GM19467 (cell line): ENCODE data around the gene SUMF2.
A peak's percentile ranks its signal among the peaks of the same experiment; 100 is the strongest.
"Not testable (repeated sequence)": the region's sequence is repeated elsewhere in the genome, so short reads cannot be mapped to it uniquely, and the experiment has no call there.

Source experiments
- ATAC-seq: cut with Tn5 transposase; IDR thresholded peaks from one replicate; pipeline ENCODE4 v1.9.1; 2021; ENCODE audit warnings: mild to moderate bottlenecking, moderate library complexity; ENCODE audit not compliant: unreplicated experiment

SUMF2 gene

DNA sequence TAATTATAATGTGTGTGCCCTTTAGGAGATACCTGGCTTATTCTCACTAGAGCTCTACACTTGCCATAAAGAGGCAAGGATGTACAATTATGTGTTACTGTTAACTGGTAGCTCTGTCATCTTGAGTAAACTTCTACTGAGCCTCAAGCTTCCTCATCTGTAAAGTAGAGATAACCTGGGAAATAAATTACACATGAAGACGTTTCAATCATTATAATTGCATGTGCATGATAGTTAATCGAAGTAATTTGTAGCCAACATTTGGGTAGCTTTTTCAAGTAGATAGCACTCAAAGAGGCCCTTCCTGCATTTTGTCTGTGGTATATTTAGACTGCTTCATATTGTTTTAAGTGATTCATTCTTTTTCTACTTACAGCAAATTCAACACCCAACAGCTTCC lies 10.1 kb upstream of the SUMF2 start:
- no peak for ATAC-seq

DNA sequence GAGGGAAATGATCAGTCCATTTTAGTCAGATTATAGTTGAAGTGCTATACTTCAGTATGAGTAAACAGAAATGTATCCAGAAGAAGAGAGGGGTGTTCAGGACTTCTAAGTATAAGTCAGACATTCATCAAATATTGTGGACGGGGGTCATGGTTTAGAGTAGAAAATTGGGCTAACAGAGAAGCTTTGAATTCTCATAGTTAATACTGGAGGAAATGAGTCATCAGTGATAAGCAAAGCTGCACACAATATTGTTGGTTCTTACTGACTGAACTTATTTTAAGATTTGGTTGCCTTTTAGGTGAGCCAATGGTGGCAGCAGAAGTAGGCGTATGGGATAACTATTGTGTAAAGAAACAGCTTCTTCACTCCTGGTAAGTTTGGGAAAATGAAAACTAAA lies 1.7 kb upstream of the SUMF2 start:
- ATAC-seq = no peak

DNA sequence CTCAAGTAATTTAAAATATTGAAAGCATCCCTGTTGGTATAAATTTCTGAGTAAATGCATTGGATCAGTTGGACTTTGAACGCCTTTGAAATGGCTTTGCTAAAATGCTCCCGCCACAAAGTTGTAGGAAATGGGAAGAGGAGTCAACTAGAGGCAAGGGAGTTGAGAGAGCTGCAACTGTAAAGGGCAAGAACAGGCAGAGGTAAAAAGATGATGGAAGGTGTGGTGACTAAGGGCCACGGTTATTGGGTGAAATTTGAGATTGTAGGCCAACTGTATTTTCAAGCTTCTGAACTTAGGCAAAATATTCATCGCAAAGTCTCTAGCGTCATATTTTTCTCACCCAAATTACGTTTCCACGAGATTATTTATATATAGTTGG lies 595 bp upstream of the SUMF2 start:
- no peak for ATAC-seq

DNA sequence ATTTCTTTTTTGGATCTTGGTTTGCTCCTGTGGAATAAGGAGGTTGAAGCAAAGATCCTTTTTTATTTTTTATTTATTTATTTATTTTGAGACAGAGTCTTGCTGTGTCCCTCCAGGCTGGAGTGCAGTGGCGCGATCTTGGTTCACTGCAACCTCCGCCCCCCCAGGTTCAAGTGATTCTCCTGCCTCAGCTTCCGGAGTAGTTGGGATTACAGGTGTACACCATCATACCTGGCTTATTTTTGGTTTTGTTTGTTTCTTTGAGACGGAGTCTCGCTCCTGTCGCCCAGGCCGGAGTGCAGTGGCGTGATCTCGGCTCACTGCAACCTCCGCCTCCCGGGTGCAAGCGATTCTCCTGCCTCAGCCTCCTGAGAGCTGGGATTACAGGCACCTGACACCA lies 2.3 kb downstream of the SUMF2 start:
- ATAC-seq = not testable (repeated sequence)

DNA sequence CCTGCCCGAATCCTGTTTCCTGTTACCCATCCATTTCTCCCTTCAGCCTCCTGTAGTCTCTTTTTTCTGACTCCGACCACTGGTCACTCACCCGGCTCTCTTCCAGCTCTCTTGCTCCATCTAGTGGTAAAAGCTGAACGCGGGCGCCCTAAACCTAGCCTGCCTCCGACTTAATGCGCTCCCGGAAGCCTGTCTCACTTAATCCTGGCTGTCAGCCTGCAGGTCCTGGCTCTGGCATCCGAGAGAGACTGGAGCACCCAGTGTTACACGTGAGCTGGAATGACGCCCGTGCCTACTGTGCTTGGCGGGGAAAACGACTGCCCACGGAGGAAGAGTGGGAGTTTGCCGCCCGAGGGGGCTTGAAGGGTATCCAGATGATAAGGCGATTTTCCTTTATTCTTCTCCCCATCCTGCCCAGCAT lies 10.3 kb downstream of the SUMF2 start:
- ATAC-seq = peak; percentile 88

DNA sequence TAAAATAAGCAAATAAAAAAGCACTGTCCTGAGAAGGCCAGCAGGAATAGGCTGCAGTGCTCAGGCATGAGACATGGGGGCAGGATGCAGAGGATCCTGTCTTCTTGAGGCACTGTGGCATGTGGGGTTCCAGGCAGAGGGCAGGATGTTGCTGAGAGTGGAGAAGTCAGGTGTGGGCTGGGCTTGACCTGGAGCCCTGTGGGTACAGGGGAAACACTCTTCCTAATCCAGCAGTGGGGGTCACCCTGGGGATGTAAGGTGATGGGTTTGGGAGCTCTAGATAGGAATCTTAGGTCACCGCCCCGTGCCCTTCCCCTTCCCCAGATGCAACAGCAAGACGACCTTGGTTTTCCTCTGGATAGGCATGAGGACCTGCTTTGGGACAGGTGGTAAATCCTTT lies 13.6 kb downstream of the SUMF2 start:
- no peak for ATAC-seq

DNA sequence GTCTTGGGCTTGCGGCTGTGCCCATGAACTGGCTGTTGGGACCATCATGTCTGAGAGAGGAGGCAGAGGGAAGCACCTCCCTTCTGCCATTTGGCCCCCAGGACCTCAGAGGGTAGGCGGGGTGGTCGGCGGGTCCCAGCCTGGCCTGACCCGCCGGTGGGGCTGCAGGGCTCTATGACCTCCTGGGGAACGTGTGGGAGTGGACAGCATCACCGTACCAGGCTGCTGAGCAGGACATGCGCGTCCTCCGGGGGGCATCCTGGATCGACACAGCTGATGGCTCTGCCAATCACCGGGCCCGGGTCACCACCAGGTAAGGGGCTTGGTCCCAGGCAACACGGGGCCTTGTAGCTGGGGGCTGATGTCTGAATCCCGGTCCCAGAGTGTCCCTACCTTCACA lies 14.1 kb downstream of the SUMF2 start:
- no peak for ATAC-seq

DNA sequence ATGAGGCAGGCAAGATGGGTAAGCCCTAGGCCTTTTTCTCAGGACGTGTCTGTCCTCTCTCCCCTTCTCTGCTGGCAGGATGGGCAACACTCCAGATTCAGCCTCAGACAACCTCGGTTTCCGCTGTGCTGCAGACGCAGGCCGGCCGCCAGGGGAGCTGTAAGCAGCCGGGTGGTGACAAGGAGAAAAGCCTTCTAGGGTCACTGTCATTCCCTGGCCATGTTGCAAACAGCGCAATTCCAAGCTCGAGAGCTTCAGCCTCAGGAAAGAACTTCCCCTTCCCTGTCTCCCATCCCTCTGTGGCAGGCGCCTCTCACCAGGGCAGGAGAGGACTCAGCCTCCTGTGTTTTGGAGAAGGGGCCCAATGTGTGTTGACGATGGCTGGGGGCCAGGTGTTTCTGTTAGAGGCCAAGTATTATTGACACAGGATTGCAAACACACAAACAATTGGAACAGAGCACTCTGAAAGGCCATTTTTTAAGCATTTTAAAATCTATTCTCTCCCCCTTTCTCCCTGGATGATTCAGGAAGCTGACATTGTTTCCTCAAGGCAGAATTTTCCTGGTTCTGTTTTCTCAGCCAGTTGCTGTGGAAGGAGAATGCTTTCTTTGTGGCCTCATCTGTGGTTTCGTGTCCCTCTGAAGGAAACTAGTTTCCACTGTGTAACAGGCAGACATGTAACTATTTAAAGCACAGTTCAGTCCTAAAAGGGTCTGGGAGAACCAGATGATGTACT lies 15.5 kb downstream of the SUMF2 start:
- ATAC-seq = no peak

DNA sequence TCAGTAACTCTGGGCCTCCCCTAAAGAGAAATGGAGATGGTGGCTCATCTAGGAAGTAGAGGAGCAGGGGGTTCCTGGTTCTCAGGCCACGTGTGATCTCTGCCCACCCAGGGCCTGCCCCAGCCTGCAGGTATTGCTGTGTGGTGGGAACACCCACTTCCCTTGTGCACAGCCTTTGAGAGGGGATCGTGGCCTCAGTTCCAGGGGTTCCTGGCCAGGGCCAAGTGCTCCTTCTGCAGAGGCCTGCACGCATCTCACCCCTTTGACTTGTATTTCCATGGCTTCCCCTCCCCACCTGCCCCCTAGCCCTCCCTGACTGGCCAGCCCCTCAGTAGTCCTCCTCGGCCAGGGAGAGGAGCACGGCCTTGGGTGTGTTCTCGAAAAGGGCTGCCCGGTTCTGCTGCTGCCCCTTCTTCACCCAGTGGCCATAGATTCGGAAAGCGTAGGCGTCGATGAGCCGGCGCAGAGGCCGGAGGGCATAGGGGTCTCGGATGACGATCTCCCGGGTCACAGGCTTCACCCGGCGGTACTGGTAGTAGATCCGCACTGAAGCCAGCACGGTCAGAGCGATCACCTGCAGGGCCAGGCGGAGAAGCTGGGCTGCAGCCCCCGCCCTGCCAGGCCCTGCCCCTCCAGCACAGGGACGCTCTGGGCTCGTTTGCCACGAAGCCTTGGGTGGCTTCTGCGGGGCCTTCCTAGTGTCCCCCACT lies 16.8 kb downstream of the SUMF2 start:
- not testable (repeated sequence) for ATAC-seq

DNA sequence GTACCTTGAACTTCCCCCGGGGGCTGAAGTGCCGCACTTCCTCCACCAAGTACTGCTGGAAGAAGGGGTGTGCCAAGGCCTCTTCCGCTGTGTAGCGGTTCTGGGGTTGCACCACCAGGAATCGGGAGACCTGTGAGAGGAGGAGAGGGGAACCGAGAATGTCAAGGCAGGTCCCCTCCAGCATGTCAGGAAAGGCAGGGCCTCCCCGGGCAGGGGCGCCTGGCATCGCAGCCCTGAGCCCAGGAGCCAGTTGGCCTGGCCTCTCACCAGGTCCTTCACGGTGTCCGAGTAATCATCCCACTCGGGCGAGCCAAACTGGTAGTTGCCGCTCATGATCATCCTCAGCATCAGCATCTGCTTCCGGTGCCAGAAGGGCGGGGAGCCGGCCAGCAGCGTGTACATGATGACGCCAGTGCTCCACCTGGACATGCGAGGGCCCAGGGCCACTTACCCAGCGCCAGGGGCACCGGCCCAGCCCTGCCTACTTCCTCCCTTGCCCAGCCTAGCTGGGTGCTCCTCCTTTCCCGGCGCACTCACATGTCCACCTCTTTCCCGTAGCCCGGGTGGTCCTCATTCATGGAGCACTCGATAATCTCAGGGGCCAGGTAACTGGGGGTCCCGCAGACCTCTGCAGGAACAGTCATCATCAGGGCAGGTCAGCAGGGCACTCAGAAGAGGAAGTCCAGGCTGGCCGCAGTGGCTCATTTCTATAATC lies 17.7 kb downstream of the SUMF2 start:
- ATAC-seq = no peak

DNA sequence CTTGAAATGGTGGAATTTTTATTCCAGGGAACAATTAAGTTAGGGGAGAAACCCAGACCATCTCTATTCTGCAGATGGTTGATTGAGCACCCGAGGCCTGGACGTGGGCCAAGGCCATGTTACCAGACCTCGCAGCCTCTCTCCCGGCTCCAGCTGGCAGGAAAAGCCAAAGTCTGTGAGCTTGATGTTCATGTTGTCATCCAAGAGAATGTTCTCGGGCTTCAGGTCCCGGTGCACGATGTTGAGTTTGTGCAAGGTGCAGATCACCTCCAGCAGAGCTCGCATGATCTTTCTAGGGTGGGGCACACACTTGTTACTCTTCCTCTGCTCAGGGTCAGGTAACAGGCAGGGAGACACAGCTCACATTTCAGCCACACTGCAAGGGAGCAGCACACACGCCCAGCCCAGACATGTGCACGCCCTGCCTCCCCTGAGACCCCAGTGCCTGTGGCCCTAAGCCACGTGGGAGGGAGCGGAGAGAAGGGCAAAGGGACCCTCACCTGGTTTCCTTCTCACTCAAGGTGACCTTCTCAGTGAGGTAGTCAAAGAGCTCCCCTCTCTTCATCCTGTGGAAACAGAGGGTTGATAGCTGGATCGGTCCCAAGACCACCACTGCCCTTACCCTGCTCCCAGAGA lies 19.2 kb downstream of the SUMF2 start:
- ATAC-seq = no peak

DNA sequence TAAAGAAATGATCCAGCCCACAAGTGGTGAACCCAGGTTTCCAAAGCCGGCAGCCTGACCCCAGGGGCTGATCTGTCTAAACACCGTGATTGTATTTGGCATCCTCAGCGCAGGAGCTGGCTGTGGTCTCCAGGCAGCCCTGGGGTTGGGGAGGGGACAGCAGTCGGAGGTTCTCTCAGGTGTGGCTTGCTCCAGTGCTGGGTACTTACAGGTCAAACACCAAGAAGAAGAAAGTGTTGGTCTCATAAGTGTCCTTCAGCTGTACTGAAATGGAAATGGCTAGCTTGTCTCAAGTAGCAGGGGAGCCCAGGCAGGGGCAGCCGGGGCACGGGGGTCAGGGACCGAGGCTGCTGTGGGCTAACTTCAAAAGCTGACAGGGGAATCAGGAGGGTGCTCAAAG lies 22.7 kb downstream of the SUMF2 start:
- ATAC-seq = no peak

DNA sequence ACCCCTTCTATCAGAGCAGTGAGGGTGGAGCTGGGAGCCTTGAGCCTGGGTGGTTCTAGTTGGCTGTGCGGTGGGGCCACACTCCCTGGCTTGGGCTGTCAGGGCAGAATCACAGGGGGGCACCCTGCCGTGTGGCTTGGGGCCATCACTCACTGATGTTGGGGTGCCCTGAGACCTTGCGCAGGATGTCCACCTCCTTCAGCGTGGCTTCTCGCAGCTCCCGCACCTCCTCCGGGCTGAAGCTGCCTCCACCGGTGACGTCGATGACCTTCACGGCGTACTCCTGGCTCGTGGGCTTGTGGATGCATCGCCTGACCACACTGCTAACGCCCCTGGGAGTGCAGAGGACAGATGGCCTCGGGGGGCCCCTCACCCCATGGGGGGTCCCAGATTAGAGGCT lies 23.4 kb downstream of the SUMF2 start:
- no peak for ATAC-seq

DNA sequence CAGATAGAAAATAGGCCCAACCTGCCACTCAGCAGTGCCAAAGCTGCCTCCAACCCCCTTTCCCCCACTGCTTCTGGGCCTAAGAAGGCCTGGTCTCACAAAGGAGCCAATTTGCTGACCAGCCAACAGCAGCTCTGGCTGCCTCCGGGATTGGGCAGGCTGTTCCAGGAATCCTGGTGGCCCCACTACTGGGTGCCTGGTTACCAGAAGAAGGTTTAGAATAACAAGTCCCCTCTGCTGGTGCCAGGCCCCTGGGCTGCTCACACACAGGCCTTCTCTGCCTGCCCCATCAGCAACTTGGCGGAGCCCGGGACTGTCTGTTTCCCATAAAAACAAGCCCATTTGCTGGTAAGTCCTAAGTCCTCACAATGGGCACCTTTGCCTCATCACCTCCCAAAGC lies 27.5 kb downstream of the SUMF2 start:
- no peak for ATAC-seq

DNA sequence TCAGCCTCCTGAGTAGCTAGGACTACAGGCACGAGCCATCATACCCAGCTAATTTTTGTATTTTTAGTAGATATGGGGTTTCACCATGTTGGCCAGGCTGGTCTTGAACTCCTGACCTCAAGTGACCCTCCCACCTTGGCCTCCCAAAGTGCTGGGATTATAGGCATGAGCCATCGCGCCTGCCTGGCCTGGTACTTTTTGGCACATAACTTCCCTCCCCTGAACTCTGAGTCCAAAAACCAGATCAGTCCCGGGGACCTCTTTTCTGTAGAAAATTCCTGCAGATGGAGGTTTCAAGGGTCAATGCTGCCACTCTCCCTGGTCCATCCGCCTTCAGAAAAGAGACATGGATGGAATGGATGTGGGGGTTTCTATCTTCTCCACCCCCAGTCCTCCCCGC lies 28.3 kb downstream of the SUMF2 start:
- not testable (repeated sequence) for ATAC-seq

DNA sequence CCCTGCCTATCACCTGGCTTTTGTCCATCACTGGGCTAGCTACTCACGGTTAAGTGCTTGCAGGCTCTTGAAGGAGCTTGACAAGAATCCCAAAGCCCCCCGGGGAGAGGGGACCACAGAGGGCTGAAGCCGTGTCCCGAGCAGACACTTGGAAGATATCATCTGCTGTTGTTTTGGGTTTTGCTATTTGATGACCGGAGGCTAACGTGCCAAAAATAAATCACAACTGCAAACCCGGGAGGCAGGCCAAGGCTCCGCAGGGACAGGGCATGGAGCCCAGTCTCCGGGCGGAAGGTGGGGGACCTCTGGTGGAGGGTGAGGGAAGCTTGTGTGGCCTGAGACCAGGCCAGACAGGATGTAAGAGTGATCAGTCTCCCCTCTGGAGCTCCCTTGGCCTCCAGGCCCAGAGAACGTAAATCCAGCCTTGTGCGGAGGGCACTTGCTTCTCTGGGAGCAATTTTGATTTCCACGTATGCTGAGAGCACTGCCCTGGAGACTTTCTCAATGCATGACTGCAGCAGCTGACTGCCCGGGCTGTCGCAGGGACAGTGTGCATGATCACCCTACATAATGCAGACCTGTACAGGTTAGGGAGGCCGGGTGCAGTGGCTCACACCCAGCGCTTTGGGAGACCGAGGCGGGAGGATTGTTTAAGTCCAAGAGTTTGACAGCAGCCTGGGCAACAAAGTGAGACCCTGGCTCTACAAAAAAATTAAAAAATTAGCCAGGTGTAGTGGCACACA lies 28.9 kb downstream of the SUMF2 start, which contains the start of gene PHKG1:
Gene PHKG1, minus strand, starts transcription at position 164 of the 743 bp plus-strand sequence. CDS start 4,011 bp downstream, outside the sequence.
- no peak for ATAC-seq

DNA sequence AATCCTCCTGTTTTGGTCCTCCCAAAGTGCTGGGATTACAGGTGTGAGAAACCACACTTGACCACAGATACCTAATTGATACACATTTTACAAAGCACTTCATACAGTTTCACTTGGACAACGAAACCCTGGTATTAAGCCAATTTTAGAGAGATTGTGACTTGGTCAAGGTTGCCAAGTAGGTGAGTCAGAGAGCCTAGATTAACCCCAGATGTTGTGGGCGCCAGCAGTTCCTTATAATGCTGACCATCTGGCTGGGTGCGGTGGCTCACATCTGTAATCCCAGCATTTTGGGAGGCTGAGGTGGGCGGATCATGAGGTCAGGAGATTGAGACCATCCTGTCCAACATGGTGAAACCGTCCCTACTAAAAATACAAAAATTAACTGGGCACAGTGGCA lies 33.6 kb downstream of the SUMF2 start:
- ATAC-seq = no peak

DNA sequence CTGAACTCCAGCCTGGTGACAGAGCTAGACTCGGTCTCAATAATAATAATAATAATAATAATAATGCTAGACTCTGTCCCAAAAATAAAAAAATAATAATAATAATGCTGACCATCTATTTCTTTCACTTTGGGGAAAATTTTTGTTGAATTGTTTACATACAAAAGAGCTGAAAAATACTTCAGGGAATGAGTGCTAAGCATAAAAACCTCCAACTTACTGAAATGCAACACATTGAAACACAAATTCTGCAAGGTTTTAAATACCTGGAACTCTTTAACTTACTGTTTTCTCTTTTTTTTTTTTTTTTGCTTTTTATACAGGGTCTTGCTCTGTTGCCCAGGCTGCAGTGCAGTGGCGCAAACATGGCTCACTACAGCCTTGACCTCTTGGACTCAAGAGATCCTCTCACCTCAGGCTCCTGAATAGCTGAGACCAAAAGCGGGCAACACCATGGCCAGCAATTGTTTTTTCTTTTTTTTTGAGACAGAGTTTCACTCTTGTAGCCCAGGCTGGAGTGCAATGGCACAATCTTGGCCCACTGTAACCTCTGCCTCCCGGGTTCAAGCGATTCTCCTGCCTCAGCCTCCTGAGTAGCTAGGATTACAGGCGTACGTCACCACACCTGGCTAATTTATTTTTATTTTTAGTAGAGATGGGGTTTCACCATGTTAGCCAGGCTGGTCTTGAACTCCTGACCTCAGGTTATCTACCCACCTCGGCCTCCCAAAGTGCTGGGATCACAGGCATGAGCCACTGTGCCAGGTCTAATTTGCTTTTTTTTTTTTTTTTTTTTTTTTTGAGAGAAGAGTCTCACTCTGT lies 34.3 kb downstream of the SUMF2 start:
- not testable (repeated sequence) for ATAC-seq

DNA sequence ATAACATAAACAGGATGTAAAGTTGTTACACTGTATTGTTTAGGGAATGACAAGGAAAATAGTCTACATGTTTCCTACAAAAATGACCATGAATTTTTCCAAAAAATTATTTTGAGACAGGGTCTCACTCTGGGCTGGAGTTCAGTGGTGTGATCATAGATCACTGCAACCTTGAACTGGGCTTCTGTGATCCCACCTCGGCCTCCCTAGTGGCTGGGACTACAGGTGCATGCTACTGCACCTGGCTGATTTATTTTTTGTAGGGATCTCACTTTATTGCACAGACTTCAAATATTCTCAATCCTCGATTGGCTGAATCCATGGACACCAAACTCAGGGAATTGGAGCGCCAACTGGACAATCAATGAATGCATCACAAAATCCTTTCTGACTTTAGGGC lies 35.6 kb downstream of the SUMF2 start:
- no peak for ATAC-seq

DNA sequence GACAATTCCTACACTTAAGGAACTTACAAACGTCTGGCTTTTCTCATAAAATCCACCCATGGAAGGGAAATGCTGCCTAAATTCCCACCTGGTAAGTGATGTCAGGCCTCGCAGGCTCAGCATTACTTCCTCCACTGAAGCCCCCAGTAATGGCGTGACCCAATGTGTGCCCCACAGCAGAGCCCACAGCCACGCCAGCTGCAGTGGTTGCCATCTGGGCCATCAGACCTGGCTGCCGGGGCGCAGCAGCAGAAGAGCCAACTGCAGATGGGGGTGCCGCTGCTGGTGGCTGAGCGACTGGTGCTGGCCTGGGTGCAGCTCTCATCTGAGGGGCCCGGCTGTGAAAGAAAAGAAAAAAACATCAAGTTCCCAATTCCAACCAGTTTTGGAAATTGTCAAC lies 40.1 kb downstream of the SUMF2 start:
- ATAC-seq = not testable (repeated sequence)
